ENCODE results near the gene MPV17L.
"Not testable (repeated sequence)": the region's sequence is repeated elsewhere in the genome, so short reads cannot be mapped to it uniquely, and the experiment has no call there.

The MPV17L gene

DNA sequence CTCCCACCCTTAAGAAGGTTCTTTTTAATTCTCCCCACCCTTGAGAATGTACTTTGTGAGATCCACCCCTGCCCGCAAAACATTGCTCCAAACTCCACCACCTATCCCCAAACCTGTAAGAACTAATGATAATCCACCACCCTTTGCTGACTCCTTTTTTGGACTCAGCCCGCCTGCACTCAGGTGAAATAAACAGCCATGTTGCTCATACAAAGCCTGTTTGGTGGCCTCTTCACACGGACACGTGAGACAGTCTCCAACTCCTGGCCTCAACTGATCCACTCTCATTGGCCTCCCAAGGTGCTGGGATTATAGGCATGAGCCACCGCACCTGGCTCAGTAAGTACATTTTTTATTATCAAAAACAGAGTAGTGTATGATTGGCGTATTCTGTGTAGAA is 13.9 kb downstream of the MPV17L start:
- DNase-seq (ENCODE audit: low spot score), result not testable (repeated sequence)

DNA sequence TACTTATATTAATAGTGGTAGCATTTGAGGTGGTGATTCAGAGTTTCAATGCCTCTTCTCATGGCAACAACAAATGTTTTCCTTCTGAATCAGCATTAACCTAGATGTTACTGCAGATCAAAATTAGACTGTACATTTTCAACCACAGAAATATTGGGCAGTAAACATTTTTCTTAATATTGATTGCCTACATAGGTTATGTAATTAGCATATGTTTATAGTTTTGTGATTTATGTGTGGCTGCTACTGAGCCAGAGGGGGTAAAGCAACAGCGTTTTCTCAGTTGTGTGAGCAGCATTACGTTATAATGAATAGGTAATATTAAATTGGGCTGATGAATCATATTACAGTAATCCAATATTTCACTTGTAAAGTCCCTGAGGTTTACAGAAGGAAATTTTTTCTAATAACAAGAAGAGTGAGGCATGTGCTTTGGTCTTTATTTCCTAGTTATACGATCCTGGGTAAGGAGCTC is 20.0 kb downstream of the MPV17L start:
- no peak for DNase-seq (ENCODE audit: low spot score)

DNA sequence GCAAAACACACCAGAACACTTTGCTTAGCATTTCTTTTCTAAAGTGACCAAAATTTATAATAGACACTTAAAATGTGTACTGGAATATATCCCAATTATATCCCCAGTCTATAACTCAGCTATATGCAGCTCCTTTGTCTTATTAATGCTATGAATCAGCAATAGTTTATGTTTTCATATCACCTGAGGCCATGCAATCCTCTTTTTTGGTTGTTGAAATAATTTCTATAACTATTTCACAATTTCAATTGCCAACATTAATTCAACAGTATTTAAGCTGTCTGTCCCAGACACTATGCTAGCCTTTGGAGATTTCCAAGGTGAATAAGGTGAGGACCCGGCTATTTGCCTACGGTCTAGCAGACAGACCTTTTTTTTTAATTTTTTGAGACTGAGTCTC is 21.6 kb downstream of the MPV17L start:
- no peak for DNase-seq (ENCODE audit: low spot score)

DNA sequence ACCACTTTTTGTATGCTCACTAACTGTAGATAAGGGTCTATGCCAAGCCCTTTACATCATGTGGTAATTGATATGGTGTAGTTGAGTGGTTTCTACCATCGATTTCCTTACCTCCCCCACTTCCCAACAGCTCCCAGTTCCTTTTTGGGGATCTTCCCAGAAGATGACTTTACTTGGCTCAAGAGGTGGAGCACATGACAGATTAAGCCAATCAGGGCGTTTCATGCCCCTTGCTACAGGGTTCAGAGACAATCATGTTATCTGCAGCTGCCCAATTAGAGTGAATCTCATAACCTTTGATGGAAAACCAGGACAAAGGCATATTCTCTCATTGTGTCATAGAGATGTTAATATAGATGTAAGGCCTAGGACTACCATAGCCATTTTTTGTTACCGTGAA is 22.7 kb downstream of the MPV17L start:
- no peak for DNase-seq (ENCODE audit: low spot score)

DNA sequence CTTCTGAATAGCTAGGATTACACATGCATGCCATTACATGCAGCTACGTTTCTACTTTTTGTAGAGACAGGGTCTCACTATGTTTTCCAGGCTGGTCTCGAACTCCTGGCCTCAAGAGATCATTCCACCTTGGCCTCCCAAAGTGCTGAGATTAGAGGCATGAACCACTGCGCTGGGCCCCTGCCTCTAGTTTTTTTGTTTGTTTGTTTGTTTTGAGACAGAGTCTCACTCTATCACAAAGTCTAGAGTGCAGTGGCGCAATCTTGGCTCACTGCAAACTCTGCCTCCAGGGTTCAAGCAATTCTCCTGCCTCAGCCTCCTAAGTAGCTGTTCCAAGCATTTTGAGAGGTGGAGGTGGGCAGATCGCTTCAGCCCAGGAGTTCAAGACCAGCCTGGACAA is 26.1 kb downstream of the MPV17L start:
- not testable (repeated sequence) for DNase-seq (ENCODE audit: low spot score)

DNA sequence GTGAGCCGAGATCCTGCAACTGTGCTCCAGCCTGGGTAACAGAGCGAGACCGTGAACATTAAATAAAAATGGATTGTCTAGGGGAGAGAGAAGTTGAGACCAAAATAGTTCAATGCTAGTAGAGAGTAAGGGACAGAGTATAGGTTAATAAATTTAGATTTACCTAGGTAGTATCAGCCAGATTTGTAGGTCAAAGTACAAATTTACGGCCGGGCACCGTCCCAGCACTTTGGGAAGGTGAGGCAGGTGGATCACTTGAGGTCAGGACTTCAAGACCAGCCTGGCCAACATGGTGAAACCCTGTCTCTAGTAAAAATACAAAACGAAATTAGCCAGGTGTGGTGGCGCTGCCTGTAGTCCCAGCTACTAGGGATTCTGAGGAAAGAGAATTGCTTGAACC is 26.7 kb downstream of the MPV17L start:
- DNase-seq (ENCODE audit: low spot score), result no peak

DNA sequence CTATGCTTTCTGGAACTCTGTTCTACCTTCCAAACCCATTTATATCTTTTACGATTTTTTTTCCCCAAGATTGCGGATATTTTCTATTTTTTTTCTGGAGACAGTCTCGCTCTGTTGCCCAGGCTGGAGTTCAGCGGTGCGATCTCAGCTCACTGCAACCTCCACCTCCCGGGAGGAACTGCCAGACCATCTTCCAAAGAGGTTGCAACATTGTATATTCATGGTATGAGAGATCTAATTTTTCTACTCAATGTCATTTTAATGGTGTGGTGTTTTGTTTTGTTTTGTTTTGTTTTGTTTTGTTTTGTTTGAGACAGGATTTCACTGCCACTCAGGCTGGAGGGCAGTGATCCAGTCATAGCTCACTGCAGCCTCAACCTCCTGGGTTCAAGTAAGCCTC is 30.3 kb downstream of the MPV17L start:
- DNase-seq (ENCODE audit: low spot score), result no peak

DNA sequence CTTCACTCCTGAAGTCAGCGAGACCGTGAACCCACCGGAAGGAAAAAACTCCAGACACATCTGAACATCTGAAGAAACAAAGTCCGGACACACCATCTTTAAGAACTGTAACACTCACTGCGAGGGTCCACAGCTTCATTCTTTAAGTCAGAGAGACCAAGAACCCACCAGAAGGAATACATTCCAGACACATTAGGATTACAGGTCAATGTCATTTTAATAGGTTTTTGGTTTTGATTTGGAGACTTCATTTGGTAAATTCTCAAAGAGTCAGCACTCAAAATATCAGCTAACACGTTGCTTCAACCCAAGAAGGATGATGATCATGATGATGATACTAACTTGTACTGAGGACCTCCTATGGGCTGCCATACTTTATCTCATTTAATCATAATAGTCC is 31.2 kb downstream of the MPV17L start:
- DNase-seq (ENCODE audit: low spot score), result no peak

DNA sequence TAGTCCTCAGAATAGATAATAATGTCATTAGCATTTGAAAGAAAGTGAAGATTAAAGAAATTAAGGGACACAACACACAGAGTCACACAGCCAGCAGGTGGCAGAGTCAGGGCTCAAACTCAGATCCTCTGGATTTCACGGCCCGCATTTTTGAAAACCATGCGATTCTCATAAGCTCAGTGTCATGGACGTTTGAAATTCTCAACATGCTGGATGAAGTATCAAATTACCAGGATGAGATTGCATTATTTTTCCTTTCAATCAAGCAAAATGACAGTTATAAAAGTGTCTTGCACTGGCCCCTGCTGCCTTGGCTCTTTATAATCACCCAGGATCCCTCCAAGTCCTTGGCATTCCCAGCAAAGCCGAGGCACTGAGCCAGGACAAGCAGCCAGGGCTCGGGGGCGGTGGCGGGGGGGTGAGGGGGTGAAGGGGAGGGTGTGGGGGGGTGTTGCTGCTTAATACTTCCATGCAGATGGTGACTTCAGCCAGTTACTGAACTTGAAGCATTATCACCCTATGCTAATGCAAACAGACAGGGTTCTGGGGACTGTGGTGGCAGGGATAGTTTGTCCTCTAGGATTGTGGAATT is 32.2 kb downstream of the MPV17L start:
- DNase-seq (ENCODE audit: low spot score), result peak; percentile 79

DNA sequence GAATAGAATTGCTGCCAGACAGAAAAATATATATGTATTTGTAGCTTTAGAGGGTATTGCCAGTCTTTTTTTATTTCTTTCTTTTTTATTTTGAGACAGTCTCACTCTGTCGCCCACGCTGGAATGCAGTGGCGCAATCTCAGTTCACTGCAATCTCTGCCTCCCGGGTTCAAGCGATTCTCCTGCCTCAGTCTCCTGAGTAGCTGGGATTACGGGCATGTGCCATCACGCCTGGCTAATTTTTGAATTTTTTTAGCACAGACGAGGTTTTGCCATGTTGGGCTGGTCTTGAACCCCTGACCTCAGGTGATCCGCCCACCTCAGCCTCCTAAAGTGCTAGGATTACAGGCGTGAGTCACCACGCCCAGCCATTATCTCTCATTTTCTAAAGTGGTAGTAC is 35.3 kb downstream of the MPV17L start:
- DNase-seq (ENCODE audit: low spot score), result not testable (repeated sequence)

DNA sequence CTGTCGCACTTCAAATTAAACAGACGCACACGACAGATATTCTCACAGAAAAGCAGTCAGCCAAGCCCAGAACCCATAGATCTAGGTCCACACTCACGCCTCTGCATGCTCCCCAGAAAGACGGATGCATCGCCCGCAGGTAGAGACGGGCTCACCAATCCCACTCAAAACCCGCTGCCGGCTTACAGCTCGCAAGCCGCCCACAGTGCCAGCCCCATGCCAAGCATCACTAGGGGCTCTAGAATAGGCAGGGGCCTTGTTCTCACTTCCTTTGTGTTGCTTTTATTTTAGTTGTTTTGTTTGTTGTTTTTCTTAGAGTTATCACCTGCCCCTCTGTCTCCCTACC is 38.5 kb downstream of the MPV17L start:
- no peak for DNase-seq (ENCODE audit: low spot score)

DNA sequence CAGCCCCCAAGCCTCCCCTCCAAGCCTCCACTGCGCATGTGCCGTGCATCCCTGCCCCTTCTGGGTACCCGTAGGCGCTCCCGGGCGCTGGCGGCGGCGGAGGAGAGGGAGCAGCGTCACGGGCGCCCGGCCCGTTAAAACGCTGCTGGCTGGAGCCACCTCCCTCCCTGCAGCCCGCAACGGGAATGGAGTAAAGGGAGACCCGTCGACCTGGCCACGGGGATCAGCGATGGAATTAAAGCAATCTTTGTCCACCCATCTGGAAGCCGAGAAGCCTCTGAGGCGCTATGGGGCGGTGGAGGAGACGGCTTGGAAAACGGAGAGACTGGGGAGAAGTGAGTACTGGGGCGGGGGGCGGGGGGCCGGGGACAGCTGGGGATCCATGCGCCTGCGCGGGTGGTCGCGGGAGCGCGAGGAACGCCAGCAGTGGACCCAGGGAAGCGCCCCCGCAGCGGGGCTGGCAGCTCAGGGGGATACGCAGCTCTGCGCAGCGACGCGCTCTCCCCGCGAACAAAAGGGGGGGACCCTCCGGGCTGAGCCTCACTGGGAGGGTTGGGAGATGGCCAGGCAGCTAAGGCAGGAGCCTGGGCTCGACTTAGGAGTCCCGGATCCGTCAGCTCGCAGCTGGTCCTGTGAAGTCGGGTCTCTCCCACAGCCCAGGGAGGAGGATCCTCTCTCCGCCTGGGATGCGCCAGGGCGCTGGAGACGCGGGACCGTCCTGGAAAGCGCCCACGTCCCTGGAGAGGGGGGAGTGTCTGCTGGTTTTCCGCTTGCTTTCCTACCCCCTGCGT is 39.1 kb downstream of the MPV17L start, which contains the start of gene BMERB1:
BMERB1 (plus strand) TSS at position 164 of the 791 bp plus-strand sequence; CDS start at position 230, 66 bp downstream.
- DNase-seq (ENCODE audit: low spot score), result peak; percentile 96

DNA sequence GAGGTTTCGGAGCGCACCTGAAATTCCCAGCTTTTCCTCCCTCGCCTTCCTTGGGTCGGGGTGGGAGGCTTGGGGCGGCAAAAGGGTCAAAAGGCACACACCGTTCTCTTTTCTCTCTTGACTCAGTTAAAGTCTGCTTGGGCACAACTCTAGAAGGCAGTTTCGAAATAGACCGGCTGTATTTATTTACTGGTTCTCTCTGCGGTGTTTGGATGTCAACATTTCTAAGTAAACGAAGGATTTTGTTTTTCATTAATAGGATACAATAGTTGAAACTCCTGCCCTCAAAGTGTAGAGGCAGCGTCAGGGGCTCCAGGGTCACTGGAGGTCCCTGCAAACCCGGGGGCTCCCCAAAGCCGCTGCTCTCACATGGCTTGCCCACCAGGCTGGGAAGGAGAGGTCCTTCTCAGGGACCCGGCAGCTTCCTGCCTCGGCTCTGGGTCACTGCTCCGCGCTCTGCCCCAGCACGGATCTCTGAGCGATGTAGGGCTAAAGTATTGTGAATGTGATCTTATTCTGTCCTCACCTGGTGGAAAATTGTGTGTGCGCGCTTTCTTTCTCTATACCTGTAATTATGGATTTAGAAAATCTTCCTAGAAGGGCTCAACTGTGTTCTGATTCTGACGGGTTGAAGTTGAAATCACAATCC is 39.8 kb downstream of the MPV17L start:
- no peak for DNase-seq (ENCODE audit: low spot score)

DNA sequence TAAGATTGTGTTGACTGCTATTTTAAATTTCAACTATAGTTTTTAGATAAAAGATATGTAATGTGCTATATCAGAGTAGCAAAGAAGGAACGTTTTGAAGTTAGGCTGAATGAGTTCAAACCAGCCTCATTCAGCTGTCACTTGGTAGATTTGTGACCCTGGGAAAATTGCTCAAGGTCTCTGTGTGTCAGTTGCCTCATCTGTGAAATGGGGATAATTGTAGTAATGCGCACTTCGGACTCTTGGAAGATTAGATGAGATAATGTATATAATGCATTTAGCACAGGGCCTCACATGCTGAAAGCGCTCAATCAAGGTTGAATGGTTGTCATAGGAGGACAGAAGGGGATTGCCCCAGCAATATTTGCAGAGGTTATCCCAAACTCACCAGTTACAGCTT is 43.5 kb downstream of the MPV17L start:
- DNase-seq (ENCODE audit: low spot score), result no peak

DNA sequence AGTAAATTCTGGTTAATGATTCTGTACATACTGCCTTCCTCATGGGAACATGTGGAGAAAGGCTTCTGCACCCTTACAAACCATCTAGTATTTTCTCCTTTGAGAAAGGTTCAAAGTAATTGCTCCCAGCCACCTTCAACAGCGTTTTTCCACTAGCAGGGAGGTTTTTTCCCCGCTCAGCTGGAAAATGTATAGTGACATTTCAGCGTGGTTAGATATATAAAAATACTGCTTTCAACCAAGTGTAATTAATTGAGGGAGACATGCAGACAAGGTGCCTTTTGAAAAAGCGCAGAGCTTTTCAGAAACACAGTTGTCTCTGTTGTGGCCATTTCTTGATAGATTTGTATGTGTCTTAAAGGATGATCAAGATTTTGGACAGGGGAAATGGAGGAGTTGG is 44.0 kb downstream of the MPV17L start:
- no peak for DNase-seq (ENCODE audit: low spot score)

DNA sequence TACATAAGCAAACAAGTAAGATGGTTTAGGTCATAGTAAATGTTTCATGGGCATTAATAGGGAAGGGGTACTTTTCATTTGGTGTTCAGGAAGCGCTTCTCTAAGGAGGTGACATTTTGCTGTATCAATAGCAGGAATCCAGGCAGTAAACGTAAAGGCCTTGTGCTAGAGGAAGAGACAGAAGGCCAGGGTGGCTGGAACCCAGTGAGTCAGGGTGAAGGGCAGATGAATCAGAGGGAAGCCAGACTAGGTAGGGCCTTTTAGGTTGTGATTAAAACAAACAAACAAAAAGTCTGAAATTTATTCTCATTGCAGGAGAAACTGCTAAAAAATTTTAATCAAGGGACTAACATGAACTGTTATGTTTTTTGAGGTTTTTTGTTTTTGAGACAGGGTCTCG is 45.3 kb downstream of the MPV17L start:
- peak; percentile 64 for DNase-seq (ENCODE audit: low spot score)

DNA sequence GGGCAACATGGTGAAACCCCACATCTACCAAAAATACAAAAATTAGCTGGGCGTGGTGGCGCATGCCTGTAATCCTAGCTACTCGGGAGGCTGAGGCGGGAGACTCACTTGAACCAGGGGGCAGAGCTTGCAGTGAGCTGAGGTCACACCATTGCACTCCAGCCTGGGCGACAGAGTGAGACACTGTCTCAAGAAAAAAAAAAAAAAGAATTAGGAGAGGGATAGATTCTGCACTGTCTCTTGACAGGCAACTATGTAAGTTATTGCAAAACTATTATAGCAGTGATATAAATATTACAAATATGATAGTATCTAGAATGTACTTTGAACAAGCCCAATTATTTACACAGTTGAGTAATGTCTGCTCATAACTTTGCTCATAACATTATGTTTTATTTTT is 46.6 kb downstream of the MPV17L start:
- peak; percentile 24 for DNase-seq (ENCODE audit: low spot score)

DNA sequence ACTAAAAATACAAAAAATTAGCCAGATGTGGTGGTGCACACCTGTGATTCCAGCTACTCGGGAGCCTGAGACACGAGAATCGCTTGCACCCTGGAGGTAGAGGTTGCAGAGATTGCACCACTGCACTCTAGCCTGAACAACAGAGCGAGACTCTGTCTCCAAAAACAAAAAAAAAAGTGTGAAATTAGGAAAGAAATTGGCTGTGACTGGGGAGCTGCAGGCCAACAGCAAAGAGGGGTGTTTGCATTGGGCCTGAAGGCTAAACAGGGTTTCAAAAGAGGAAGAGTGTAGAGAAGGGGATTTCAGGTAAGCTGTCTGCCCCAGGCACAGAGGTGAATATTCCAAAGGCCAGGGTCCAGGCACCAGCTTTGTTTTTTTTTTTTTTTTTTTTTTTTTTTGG is 48.2 kb downstream of the MPV17L start:
- no peak for DNase-seq (ENCODE audit: low spot score)

DNA sequence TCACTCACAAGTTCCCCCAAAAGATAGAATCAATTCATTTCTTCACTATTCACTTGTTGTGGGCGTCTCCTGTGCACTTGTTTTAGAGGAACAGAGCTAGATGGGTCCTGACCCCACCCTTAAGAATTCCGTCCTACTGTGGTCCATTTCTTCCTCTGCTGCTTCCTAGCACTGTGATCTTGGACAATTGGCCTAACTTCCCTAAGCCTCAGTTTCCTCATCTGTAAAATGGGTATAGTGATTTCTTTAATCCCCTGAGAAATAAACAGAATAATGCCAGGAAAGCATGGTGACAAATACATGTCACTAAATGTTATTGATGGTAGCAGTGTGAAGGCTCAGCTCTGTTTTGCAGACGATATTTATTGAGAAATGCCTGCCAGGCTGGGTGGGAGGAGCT is 48.7 kb downstream of the MPV17L start:
- DNase-seq (ENCODE audit: low spot score), result no peak

DNA sequence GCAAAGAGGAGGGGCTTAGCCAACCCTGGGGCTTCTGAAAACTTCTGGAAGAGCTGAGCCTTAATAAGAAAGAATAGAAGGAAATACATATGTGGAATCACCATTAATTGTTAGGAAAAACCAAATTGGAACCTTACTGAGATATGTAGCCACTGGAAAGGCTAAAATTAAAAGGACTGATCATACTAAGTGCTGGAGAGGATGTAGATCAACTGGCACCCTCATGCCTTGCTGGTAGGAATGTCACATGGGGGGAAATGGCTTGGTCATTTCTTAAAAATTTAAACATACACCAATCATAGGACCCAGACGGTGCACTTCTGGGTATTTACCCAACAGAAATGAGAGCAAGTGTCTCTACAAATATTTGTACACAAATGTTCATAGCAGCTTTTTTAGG is 49.9 kb downstream of the MPV17L start:
- DNase-seq (ENCODE audit: low spot score), result no peak

DNA sequence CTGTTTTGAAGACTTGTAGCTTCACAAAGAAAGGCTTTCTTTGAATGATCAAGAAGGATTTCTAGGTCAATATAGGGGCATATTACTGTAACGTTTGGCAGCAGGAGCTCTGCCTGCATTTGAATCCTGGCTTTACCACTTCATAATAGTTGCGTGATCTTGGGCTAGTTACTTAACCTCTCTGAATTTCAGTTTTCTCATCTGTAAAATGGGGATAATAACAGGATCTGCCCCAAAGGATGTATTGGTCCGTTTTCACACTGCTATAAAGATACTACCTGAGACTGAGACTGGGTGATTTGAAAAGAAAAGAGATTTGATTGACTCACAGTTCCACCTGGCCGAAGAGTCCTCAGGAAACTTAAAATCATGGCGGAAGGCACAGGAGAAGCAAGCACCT is 51.3 kb downstream of the MPV17L start:
- DNase-seq (ENCODE audit: low spot score), result no peak

DNA sequence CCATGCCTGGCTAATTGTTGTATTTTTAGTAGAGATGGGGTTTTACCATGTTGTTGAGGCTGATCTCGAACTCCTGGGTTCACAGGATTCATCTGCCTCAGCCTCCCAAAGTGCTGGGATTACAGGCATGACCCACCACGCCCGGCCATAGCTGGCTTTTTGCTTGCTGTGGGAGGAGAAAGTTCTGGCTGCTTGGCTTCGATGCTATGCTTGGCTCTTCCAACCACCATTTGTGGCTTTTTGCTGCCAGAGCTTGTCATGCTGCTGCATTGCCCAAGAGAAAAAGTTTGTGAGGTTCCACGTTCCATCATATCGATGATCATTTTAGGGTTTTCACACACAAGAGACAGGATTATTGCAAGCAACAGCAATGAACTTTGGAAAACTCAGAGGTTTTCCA is 55.1 kb downstream of the MPV17L start:
- peak; percentile 44 for DNase-seq (ENCODE audit: low spot score)

DNA sequence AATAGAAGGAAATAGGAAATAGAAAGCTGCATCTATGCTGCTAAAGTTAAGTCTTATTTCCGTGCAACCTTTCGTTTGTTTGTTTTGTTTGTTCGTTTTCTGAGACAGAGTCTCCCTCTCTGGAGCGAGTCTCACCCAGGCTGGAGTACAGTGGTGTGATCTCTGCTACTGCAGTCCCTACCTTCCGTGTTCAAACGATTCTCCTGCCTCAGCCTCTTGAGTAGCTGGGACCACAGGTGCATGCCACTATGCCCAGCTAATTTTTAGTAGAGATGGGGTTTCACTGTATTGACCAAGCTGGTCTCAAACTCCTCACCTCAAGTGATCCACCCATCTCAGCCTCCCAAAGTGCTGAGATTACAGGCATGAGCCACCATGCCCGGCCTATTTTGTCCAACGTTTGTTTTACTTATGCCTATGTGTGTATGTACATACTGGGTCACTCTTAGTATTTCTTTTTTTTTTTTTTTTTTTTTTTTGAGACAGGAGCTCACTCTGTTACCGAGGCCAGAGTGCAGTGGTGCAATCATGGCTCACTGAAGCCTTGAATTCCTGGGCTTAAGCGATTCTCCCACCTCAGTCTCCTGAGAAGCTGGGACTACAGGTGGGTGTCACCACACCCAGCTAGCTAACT is 55.7 kb downstream of the MPV17L start:
- DNase-seq (ENCODE audit: low spot score), result no peak

Measured in GM03348 (cell line).